HCEC 1CT (cell line): ENCODE data around the gene ANGPTL3.

Source experiments
- DNase-seq: peaks from one replicate; pipeline ENCODE4 v3.0.0-alpha.2; 2017

Gene ANGPTL3

GRCh38 chr1:62628506-62628905, 31.2 kb downstream of the ANGPTL3 start:
- DNase-seq: no peak

- DNase-seq: no peak
These were observed 40.2 kb downstream of the ANGPTL3 start for GRCh38 chr1:62637392-62638105.

- DNase-seq: no peak
These were observed 46.0 kb downstream of the ANGPTL3 start for GRCh38 chr1:62643283-62643682.

GRCh38 chr1:62652387-62652786, 55.1 kb downstream of the ANGPTL3 start:
- no peak for DNase-seq

GRCh38 chr1:62654744-62655143, 57.4 kb downstream of the ANGPTL3 start:
- no peak for DNase-seq
